K562 (cell line): Measurements from ENCODE around the gene ACTG2. TPM values are rescaled to one million over a fixed set of nuclear protein-coding genes. Genes with fewer than 3 reads are reported as not detected.
A peak's percentile ranks its signal among the peaks of the same experiment; 100 is the strongest.

ENCODE experiments used
- ARID1B ChIP-seq: fragments of 450-650 bp; IDR thresholded peaks from 2 replicates; pipeline ENCODE4 v1.6.1; 2016; ENCODE audit warnings: antibody characterized with exemption, mild to moderate bottlenecking, inconsistent platforms
- FOXP1 ChIP-seq: sonication (generic); formaldehyde crosslinking; IDR thresholded peaks from 2 replicates; pipeline ENCODE4 v1.8.0; 2022; ENCODE audit warnings: mild to moderate bottlenecking, missing genetic modification reagents
- GTF2B ChIP-seq: IDR thresholded peaks from 2 replicates; pipeline ENCODE4 v1.6.1; 2011; ENCODE audit not compliant: insufficient read length; ENCODE audit errors: extremely low read depth
- KLF6 ChIP-seq: fragments of 250-450 bp; sonication (Bioruptor Pico); IDR thresholded peaks from 2 replicates; pipeline ENCODE4 v1.4.0; 2020; ENCODE audit warnings: mild to moderate bottlenecking, moderate library complexity, borderline replicate concordance
- NEUROD1 ChIP-seq: fragments of 150-350 bp; IDR thresholded peaks from 2 replicates; pipeline ENCODE4 v1.6.1; 2014; ENCODE audit warnings: borderline replicate concordance, low read length, low read depth; ENCODE audit not compliant: partially characterized antibody
- NFRKB ChIP-seq: fragments of 450-650 bp; IDR thresholded peaks from 2 replicates; pipeline ENCODE4 v1.6.1; 2016; ENCODE audit warnings: low read depth
- NR2C2 ChIP-seq, 2 experiments: fragments of 200-800 bp in 1 of 2; sonication (Bioruptor generic) in 1 of 2; sonication (generic) in 1 of 2; formaldehyde crosslinking in 1 of 2; IDR thresholded peaks; 2 replicates each; pipeline versions ENCODE4 v1.6.1 to v1.8.0; 2016 to 2022; ENCODE audit warnings: mild to moderate bottlenecking in 1 of 2, missing compliant biosample characterization in 1 of 2, missing genetic modification characterization in 1 of 2, missing genetic modification reagents in 1 of 2
- POLR2AphosphoS5 ChIP-seq: IDR thresholded peaks from 2 replicates; pipeline ENCODE4 v1.6.1; 2011; ENCODE audit warnings: mild to moderate bottlenecking, low read depth, low read length, moderate library complexity; ENCODE audit not compliant: control insufficient read depth, insufficient read depth
- ZFP1 ChIP-seq: fragments of 450-650 bp; formaldehyde crosslinking; IDR thresholded peaks from 2 replicates; pipeline ENCODE4 v1.4.0; 2020; ENCODE audit warnings: mild to moderate bottlenecking, mixed read lengths
- ZNF695 ChIP-seq: fragments of 450-650 bp; formaldehyde crosslinking; IDR thresholded peaks from 2 replicates; pipeline ENCODE4 v1.4.0; 2020; ENCODE audit warnings: mild to moderate bottlenecking, moderate library complexity
- ZNF707 ChIP-seq: fragments of 250-450 bp; sonication (Bioruptor Pico); conservative IDR thresholded peaks from 2 replicates; pipeline ENCODE4 v1.8.0; 2022; ENCODE audit warnings: inconsistent platforms, mild to moderate bottlenecking, moderate library complexity
- polyA plus RNA-seq, 8 experiments: library from polyadenylated mRNA; depleted of rRNA in 4 of 8; stranded (reverse) in 5 of 8; unstranded in 3 of 8; fragments of >200 nt; fragmentation: Nextera tagmentation in 2 of 8; fragmentation: Illumina TruSeq in 1 of 8; extraction: Ambion mirVana in 2 of 8; extraction: Trizol in 1 of 8; gene quantifications; 2 replicates each; pipeline versions ENCODE4 v1.2.1 to v1.2.3, GENCODE V29; 2011 to 2014; ENCODE audit warnings: inconsistent platforms in 1 of 8, missing spikeins in 1 of 8
- total RNA-seq, 7 experiments: library from RNA; depleted of rRNA in 6 of 7; stranded (reverse); fragments of >200 nt in 6 of 7; fragmentation: Illumina TruSeq in 2 of 7; extraction: Trizol in 2 of 7; gene quantifications; 2 replicates each; pipeline versions ENCODE4 v1.2.1 to v1.2.3, GENCODE V29; 2011 to 2021; ENCODE audit warnings: low replicate concordance in 1 of 7
- TF ChIP-seq, protein P1 (sequence below), 3 experiments: fragments of 200-800 bp in 1 of 3; fragments of 250-450 bp in 1 of 3; fragments of 450-650 bp in 1 of 3; sonication (Bioruptor Pico) in 1 of 3; sonication (Bioruptor generic) in 1 of 3; formaldehyde crosslinking in 1 of 3; IDR thresholded peaks; 2 replicates each; pipeline versions ENCODE4 v1.6.1 to v1.8.0; 2016 to 2022; ENCODE audit warnings: mild to moderate bottlenecking in 2 of 3, missing genetic modification characterization in 2 of 3, missing compliant biosample characterization in 1 of 3, moderate library complexity in 1 of 3
- TF ChIP-seq, protein P2 (sequence below): fragments of 450-650 bp; formaldehyde crosslinking; IDR thresholded peaks from 2 replicates; pipeline ENCODE4 v1.4.0; 2022; ENCODE audit warnings: mild to moderate bottlenecking, moderate library complexity
- TF ChIP-seq, protein P3 (sequence below): sonication (generic); formaldehyde crosslinking; IDR thresholded peaks from 2 replicates; pipeline ENCODE4 v1.8.1; 2022; ENCODE audit warnings: missing genetic modification reagents
- TF ChIP-seq, protein P4 (sequence below): fragments of 450-650 bp; IDR thresholded peaks from 2 replicates; pipeline ENCODE4 v1.7.1; 2018; ENCODE audit warnings: mild to moderate bottlenecking, low read depth; ENCODE audit not compliant: partially characterized antibody

ACTG2 gene
- total and polyA plus RNA-seq, 9 of the 15 experiments (the other 6 are each of a cell fraction or from before 2014, with no cell fraction given): 0.06 to 0.60 TPM; not detected in 7

DNA sequence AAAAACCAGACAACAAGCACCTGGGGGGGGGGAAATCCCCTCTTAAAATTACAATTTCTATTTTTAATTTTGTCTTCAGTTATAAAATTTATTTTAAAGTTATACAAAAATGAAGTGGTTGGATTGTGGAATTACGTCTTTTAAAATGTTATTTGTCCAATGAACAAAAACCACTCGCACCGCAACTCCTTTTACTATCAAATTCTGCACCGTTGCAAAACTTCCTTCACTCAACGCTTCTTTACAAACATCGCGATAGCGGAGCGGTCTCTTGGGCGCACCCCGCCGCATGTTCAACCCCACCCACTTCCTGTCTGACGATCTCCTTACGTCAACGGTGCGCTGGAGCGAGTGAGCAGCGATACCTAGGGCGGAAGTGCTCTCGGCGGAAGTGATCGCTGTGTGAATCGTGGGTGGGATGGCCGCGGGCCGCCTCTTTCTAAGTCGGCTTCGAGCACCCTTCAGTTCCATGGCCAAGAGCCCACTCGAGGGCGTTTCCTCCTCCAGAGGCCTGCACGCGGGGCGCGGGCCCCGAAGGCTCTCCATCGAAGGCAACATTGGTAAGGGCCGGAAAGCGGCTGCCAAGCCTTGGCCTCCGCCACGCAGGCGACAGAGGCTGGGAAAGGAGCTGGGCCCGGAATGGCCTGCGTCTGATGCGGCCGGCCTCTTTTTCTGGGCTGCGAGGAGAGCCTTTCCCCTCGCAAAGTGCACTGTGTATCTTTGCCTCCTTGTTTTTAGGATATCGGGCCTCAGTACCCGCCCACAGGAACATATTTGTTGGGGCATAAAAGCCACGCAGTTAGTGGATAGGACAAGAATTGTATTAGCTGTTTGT is 33.9 kb downstream of the ACTG2 start, which contains the start of gene DGUOK (continued):
- TF ChIP-seq, protein P1, sequence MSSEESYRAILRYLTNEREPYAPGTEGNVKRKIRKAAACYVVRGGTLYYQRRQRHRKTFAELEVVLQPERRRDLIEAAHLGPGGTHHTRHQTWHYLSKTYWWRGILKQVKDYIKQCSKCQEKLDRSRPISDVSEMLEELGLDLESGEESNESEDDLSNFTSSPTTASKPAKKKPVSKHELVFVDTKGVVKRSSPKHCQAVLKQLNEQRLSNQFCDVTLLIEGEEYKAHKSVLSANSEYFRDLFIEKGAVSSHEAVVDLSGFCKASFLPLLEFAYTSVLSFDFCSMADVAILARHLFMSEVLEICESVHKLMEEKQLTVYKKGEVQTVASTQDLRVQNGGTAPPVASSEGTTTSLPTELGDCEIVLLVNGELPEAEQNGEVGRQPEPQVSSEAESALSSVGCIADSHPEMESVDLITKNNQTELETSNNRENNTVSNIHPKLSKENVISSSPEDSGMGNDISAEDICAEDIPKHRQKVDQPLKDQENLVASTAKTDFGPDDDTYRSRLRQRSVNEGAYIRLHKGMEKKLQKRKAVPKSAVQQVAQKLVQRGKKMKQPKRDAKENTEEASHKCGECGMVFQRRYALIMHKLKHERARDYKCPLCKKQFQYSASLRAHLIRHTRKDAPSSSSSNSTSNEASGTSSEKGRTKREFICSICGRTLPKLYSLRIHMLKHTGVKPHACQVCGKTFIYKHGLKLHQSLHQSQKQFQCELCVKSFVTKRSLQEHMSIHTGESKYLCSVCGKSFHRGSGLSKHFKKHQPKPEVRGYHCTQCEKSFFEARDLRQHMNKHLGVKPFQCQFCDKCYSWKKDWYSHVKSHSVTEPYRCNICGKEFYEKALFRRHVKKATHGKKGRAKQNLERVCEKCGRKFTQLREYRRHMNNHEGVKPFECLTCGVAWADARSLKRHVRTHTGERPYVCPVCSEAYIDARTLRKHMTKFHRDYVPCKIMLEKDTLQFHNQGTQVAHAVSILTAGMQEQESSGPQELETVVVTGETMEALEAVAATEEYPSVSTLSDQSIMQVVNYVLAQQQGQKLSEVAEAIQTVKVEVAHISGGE (CRISPR knock-in tag; IDR thresholded peaks at IDR 0.05): peak; percentile 57 to 97 (median 77); a peak in 5 of 6 replicates
- no peak for TF ChIP-seq GTF2B
- no peak for TF ChIP-seq ZFP1 (CRISPR knock-in tag)
- peak; percentile 81 for TF ChIP-seq NFRKB
- TF ChIP-seq, protein P2, sequence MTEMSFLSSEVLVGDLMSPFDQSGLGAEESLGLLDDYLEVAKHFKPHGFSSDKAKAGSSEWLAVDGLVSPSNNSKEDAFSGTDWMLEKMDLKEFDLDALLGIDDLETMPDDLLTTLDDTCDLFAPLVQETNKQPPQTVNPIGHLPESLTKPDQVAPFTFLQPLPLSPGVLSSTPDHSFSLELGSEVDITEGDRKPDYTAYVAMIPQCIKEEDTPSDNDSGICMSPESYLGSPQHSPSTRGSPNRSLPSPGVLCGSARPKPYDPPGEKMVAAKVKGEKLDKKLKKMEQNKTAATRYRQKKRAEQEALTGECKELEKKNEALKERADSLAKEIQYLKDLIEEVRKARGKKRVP (CRISPR knock-in tag): no peak
- no peak for TF ChIP-seq NR2C2 (CRISPR knock-in tag; IDR thresholded peaks at IDR 0.05)
- TF ChIP-seq NR2C2 (tag; IDR thresholded peaks at IDR 0.05): peak; percentile 93
- no peak for TF ChIP-seq ZNF707
- TF ChIP-seq ARID1B: no peak; the same call in 1 of the 2 replicates
- TF ChIP-seq KLF6 (CRISPR knock-in tag): no peak
- peak; percentile 91 for TF ChIP-seq POLR2AphosphoS5
- no peak for TF ChIP-seq FOXP1 (CRISPR knock-in tag)
- no peak for TF ChIP-seq ZNF695 (CRISPR knock-in tag)
- TF ChIP-seq, protein P3, sequence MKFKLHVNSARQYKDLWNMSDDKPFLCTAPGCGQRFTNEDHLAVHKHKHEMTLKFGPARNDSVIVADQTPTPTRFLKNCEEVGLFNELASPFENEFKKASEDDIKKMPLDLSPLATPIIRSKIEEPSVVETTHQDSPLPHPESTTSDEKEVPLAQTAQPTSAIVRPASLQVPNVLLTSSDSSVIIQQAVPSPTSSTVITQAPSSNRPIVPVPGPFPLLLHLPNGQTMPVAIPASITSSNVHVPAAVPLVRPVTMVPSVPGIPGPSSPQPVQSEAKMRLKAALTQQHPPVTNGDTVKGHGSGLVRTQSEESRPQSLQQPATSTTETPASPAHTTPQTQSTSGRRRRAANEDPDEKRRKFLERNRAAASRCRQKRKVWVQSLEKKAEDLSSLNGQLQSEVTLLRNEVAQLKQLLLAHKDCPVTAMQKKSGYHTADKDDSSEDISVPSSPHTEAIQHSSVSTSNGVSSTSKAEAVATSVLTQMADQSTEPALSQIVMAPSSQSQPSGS (CRISPR knock-in tag): no peak
- TF ChIP-seq NEUROD1: no peak
- TF ChIP-seq, protein P4, sequence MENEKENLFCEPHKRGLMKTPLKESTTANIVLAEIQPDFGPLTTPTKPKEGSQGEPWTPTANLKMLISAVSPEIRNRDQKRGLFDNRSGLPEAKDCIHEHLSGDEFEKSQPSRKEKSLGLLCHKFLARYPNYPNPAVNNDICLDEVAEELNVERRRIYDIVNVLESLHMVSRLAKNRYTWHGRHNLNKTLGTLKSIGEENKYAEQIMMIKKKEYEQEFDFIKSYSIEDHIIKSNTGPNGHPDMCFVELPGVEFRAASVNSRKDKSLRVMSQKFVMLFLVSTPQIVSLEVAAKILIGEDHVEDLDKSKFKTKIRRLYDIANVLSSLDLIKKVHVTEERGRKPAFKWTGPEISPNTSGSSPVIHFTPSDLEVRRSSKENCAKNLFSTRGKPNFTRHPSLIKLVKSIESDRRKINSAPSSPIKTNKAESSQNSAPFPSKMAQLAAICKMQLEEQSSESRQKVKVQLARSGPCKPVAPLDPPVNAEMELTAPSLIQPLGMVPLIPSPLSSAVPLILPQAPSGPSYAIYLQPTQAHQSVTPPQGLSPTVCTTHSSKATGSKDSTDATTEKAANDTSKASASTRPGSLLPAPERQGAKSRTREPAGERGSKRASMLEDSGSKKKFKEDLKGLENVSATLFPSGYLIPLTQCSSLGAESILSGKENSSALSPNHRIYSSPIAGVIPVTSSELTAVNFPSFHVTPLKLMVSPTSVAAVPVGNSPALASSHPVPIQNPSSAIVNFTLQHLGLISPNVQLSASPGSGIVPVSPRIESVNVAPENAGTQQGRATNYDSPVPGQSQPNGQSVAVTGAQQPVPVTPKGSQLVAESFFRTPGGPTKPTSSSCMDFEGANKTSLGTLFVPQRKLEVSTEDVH: peak; percentile 91
